ENCODE data around the gene TRAPPC12. TPM values are rescaled to one million over a fixed set of nuclear protein-coding genes. Genes with fewer than 3 reads are reported as not detected.
"Not testable (repeated sequence)": the region's sequence is repeated elsewhere in the genome, so short reads cannot be mapped to it uniquely, and the experiment has no call there.

TRAPPC12 gene
- total RNA-seq, 2 donors from 2014 or later: 66.5 to 80.4 TPM

DNA sequence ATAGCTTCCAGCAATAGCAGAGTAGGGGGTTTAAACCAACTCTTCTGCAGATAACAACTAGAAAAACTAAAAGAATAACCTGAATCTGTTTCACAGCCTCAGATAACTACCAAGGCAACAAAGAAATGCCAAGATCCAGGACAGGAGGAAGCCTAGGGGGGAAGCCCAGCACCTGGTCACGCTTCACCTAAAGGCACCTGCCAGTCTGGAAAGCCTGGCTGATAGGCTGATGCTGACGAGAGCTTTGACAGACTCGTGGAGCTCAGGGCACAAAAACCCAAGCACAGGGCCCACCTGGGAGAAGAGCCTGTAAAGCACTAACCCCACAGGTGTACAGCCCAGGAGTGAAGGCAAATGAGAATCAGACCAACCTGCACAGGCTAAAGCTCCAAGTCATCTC, 24.5 kb upstream of the TRAPPC12 start:
- no peaks in the 10 kb centered on the region for H3K9me3 ChIP-seq (ENCODE audit: control insufficient read depth, low read length, poor library complexity, severe bottlenecking)
- H3K4me3 Mint-ChIP-seq: no peak overlapping the region
- peaks cover 13% of the 10 kb centered on the region for H3K4me1 Mint-ChIP-seq
- no peak overlapping the region for H3K27ac Mint-ChIP-seq
- ATAC-seq: no peak
- H3K27me3 Mint-ChIP-seq: no peaks in the 10 kb centered on the region
- H3K36me3 Mint-ChIP-seq (ENCODE audit: low read depth): peaks cover 12% of the 10 kb centered on the region
- DNase-seq: no peak

DNA sequence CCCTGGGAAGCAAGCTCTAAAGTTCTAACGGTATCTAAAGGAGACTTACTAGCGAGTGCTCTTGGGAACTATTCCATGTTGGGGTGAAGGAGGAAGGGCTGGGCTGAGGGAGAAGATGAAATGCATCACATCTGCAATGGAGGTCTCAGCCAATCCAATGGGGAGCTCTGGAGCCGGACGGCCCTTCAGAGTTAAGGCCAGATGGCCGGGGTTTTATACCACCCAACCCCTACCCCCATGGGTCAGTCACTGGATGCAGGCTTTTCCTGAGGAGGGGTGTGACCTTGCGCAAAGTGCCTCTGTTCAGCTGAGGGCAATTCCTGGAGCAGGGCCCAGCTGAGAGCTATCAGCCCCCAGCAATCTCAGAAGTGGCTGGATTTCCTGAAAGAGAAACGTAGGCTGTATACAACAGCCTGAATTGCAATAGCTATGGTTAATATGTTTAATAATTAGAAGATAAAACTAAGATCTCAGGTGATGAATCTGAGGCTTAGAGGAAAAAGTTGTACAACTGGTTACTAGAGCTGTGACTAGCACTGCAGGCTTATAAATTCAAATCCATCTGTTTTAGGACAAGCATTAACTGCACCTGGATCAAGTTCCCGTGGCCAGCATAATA, 23.4 kb upstream of the TRAPPC12 start:
- peaks cover 16% of the 10 kb centered on the region for H3K4me1 Mint-ChIP-seq
- no peak overlapping the region for H3K4me3 Mint-ChIP-seq
- peaks cover 9% of the 10 kb centered on the region for H3K36me3 Mint-ChIP-seq (ENCODE audit: low read depth)
- ATAC-seq (no peak), DNase-seq (no peak)
- no peak overlapping the region for H3K27ac Mint-ChIP-seq
- H3K9me3 ChIP-seq (ENCODE audit: control insufficient read depth, low read length, poor library complexity, severe bottlenecking): no peaks in the 10 kb centered on the region
- no peaks in the 10 kb centered on the region for H3K27me3 Mint-ChIP-seq

DNA sequence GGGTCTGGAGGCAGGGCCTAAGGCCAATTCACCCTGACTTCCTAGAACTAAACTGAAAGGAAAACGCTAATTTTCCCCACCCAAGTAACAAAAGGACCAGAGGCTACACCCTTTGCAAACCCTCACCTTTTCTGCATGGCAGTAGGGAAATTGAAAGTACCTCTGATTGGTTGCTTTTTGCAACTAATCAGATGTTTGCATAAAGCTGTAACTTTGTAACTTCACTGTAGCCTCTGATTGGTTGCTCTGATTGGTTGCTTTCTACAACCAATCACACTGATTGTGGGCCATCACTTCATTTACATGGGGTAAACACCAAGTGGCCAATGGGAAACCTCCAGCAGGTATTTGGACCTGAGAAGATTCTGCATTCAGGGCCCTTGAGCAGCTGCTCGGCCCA, 22.7 kb upstream of the TRAPPC12 start:
- ATAC-seq (no peak), DNase-seq (no peak)
- Mint-ChIP-seq H3K27ac (no peak overlapping the region), H3K4me1 (peaks cover 20% of the 10 kb centered on the region), H3K27me3 (no peaks in the 10 kb centered on the region), H3K36me3 (ENCODE audit: low read depth) (peaks cover 9% of the 10 kb centered on the region), H3K4me3 (no peak overlapping the region)
- H3K9me3 ChIP-seq (ENCODE audit: control insufficient read depth, low read length, poor library complexity, severe bottlenecking): no peaks in the 10 kb centered on the region

DNA sequence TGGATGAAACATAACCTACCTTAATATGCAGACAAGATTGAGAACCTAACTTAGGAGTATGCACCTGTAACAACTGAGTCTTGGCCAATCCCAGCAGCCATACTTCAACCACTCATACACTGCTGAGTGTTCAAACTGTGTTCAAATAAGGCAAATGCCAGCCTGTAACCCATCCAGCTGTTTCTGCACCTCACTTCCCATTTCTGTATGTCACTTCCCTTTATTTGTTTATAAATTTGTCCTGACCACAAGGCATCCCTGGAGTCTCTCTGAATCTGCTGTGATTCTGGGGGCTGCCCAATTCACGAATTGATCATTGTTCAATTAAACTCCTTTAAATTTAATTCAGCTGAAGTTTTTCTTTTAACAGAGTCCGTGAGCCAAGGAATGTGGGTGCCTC, 22.0 kb upstream of the TRAPPC12 start:
- H3K27me3 Mint-ChIP-seq; DNase-seq; H3K36me3 Mint-ChIP-seq (ENCODE audit: low read depth); H3K27ac Mint-ChIP-seq; H3K4me3 Mint-ChIP-seq; ATAC-seq; H3K9me3 ChIP-seq (ENCODE audit: control insufficient read depth, low read length, poor library complexity, severe bottlenecking): not testable (repeated sequence)
- H3K4me1 Mint-ChIP-seq: peaks cover 23% of the 10 kb centered on the region

DNA sequence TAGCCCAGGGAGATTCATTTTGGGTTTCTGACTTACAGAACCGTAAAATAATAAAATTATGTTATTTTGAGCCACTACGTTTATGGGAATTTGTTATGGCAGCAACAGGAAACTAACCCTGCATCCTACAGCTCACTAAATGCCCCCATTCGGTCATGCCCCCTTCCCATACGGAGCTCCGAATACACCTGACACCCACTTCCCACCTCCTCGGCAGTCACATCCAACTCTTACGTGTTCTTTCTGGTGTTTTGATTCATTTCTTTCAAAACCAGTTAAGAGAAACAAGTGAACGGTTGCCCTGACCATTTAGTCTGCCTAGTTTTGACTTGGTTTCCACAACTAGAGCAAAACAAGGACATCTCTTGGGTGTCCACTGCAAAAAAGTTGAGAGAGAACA, 21.6 kb upstream of the TRAPPC12 start:
- no peaks in the 10 kb centered on the region for H3K9me3 ChIP-seq (ENCODE audit: control insufficient read depth, low read length, poor library complexity, severe bottlenecking)
- DNase-seq (no peak), ATAC-seq (no peak)
- Mint-ChIP-seq H3K36me3 (ENCODE audit: low read depth) (peaks cover 5% of the 10 kb centered on the region), H3K27ac (no peak overlapping the region), H3K4me1 (peaks cover 23% of the 10 kb centered on the region), H3K27me3 (no peaks in the 10 kb centered on the region), H3K4me3 (no peak overlapping the region)

DNA sequence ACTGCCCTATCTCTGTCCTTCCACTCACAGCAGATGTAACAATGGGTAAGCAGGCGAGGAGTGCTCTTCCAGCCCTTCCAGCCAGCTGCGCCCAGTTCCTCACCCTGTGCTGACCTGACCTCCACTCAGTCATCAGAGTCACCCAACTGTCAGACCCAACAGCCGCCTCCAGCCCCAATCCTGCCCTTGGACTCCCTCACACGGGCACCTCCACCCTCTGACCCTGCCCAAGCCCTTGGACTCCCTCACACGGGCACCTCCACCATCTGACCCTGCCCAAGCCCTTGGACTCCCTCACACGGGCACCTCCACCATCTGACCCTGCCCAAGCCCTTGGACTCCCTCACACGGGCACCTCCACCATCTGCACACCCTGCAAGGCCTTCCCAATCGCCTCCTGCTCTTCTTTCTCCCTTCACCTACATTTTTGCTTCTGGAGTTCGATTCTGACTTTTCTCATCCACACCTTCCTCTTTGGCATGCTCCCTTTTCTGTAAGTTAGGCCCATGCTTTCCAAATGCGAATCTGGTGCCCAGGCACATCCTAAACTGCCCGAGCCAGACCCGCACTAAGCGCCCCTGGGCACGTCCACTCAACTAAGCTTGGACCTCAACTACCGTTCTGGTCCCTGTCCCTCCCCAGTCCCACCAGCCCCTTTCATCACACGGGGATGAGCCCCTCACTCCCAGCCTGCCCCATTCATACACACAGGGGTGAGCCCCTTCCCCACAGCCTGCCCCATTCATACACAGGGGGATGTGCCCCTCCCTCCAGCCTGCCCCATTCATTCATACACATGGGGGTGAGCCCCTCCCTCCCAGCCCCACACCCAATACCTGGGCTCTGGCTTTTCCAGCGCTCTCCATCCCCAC, 17.7 kb upstream of the TRAPPC12 start:
- H3K9me3 ChIP-seq (ENCODE audit: control insufficient read depth, low read length, poor library complexity, severe bottlenecking): no peaks in the 10 kb centered on the region
- H3K27me3 Mint-ChIP-seq: no peaks in the 10 kb centered on the region
- H3K36me3 Mint-ChIP-seq (ENCODE audit: low read depth): peaks cover 2% of the 10 kb centered on the region
- no peak overlapping the region for H3K4me3 Mint-ChIP-seq
- no peak overlapping the region for H3K27ac Mint-ChIP-seq
- H3K4me1 Mint-ChIP-seq: peaks cover 32% of the 10 kb centered on the region
- ATAC-seq (no peak), DNase-seq (no peak)

DNA sequence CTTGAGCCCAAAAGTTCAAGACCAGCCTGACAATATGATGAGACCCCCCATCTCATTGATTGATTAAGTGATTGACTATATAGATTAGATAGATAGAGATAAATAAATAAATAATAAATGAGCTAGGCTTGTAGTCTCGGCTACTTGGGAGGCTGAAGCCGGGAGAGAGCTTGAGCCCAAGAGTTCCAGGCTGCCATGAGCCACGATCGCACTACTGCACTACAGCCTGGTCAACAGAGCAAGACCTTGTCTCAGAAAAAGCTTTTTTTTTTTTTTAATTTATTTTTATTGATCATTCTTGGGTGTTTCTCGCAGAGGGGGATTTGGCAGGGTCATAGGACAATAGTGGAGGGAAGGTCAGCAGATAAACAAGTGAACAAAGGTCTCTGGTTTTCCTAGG, 14.3 kb upstream of the TRAPPC12 start:
- ATAC-seq (no peak), DNase-seq (no peak)
- no peak overlapping the region for H3K4me3 Mint-ChIP-seq
- H3K9me3 ChIP-seq (ENCODE audit: control insufficient read depth, low read length, poor library complexity, severe bottlenecking): no peaks in the 10 kb centered on the region
- peaks cover 5% of the 10 kb centered on the region for H3K36me3 Mint-ChIP-seq (ENCODE audit: low read depth)
- H3K4me1 Mint-ChIP-seq: peaks cover 28% of the 10 kb centered on the region
- H3K27ac Mint-ChIP-seq: no peak overlapping the region
- no peaks in the 10 kb centered on the region for H3K27me3 Mint-ChIP-seq

DNA sequence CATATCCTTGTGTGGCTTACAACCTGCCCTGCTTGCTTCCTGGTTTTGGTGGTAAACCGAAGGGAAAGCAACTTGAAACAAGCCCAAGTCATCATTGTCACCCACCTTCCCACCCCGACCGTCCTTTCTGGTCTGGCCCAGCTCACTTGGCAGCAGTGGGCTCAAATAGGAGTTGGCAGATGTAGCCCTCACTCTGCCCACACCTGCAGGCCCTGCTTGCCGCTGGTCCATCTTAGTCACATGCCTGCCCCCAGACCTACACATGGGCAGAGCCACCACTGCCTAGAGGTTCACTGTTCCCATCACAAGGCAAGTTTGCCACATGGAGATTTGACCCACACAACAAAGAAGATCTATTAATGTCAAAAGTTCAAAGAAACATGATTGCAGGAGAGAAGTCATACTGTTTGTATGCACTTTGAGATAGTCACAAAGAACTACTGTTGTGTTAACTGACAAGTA, 11.2 kb upstream of the TRAPPC12 start:
- H3K9me3 ChIP-seq (ENCODE audit: control insufficient read depth, low read length, poor library complexity, severe bottlenecking): no peaks in the 10 kb centered on the region
- no peak for DNase-seq
- Mint-ChIP-seq H3K4me1 (peaks cover 15% of the 10 kb centered on the region), H3K27ac (no peak overlapping the region), H3K36me3 (ENCODE audit: low read depth) (peaks cover 2% of the 10 kb centered on the region), H3K4me3 (no peak overlapping the region), H3K27me3 (no peaks in the 10 kb centered on the region)
- no peak for ATAC-seq

DNA sequence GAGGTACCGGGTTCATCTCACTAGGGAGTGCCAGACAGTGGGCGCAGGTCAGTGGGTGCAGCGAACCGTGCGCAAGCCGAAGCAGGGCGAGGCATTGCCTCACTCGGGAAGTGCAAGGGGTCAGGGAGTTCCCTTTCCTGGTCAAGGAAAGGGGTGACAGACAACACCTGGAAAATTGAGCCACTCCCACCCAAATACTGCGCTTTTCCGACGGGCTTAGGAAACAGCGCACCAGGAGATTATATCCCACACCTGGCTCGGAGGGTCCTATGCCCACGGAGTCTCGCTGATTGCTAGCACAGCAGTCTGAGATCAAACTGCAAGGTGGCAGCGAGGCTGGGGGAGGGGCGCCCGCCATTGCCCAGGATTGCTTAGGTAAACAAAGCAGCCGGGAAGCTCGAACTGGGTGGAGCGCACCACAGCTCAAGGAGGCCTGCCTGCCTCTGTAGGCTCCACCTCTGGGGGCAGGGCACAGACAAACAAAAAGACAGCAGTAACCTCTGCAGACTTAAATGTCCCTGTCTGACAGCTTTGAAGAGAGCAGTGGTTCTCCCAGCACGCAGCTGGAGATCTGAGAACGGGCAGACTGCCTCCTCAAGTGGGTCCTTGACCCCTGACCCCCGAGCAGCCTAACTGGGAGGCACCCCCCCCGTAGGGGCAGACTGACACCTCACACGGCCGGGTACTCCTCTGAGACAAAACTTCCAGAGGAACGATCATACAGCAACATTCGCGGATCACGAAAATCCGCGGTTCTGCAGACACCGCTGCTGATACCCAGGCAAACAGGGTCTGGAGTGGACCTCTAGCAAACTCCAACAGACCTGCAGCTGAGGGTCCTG, 9.9 kb upstream of the TRAPPC12 start:
- H3K27ac Mint-ChIP-seq; DNase-seq; H3K36me3 Mint-ChIP-seq (ENCODE audit: low read depth); ATAC-seq; H3K27me3 Mint-ChIP-seq; H3K9me3 ChIP-seq (ENCODE audit: control insufficient read depth, low read length, poor library complexity, severe bottlenecking); H3K4me3 Mint-ChIP-seq: not testable (repeated sequence)
- peaks cover 13% of the 10 kb centered on the region for H3K4me1 Mint-ChIP-seq

DNA sequence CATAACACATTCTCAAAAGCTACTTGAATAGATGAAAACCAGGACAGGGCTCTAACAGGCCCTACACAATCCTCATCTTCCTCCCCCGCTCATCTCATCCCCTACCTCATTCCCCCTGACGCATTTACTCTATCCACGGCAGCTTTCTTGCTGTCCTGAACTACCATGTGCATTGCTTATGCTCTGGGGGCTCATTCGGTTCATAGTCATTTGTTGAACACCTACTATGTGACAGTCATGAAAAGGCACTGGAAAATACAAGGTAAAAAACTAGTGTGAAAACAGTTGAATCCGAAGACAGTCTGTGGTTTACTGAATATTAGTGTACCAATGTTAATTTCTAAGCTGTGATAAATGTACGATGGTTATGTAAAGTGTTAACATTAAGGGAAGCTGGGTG, 2.7 kb upstream of the TRAPPC12 start:
- peaks cover 3% of the 10 kb centered on the region for H3K36me3 Mint-ChIP-seq (ENCODE audit: low read depth)
- H3K4me3 Mint-ChIP-seq: peak overlapping the region; percentile 97
- DNase-seq (no peak), ATAC-seq (no peak)
- peak overlapping the region; percentile 95 for H3K27ac Mint-ChIP-seq
- H3K4me1 Mint-ChIP-seq: peaks cover 32% of the 10 kb centered on the region
- H3K9me3 ChIP-seq (ENCODE audit: control insufficient read depth, low read length, poor library complexity, severe bottlenecking): no peaks in the 10 kb centered on the region
- H3K27me3 Mint-ChIP-seq: no peaks in the 10 kb centered on the region

DNA sequence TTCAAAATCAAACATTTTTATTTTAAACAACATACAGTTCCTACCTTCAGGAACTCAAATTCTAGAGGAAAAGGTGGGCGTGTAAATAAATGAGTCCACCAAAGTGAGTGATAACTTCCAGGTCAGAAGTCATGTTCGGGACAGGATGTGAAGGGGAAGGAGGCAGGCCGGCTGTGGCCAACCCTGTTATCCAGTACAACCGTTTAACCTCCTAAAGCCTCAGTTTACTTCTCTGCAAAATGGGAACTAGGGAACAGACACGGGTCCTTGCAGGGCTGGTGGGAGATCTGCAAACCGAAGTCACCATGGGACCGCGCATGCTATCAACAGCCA, 2.2 kb upstream of the TRAPPC12 start:
- Mint-ChIP-seq H3K36me3 (ENCODE audit: low read depth) (peaks cover 3% of the 10 kb centered on the region), H3K4me3 (peak overlapping the region; percentile 97), H3K27me3 (no peaks in the 10 kb centered on the region), H3K4me1 (peaks cover 32% of the 10 kb centered on the region), H3K27ac (peak overlapping the region; percentile 95)
- DNase-seq (no peak), ATAC-seq (peak; percentile 20)
- no peaks in the 10 kb centered on the region for H3K9me3 ChIP-seq (ENCODE audit: control insufficient read depth, low read length, poor library complexity, severe bottlenecking)

DNA sequence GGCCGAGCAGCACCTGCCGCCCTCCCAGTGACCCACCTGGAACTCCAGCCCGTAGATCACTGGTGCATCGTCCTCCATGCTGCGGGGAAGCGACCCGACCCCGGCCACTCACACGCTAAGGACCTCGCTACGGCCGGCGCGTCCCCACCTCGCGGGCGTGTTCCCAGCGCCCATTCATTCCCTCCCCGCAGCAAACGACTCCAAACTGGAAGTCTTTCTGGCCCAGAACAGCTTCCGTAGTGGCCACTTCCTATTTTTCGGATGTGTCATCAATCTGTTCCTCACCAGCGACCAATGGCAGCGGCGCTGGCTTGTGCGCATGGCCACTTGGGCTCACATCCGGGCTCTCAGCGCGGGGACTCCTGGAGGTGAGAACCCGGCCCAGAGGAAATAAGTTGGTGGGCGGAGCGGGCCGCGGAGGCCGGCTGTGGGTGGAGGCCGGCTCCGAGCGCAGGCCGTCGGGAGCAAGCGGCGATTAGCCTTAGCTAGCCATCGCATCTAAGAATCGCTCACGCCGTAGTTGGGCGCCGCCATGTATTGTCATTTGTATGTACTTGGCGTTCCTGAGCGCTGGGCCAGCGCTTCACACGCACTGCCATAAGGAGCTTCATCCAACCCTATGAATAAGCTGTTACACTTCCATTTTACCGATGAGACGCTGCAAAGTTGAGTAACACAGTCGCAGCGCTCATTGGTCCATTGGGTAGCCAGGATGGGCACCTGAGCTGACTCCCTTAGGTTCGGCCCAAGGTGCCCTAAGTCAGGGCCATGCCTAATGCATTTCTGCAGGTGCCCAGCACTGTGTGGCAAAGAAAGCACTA, 1.7 kb upstream of the TRAPPC12 start, which contains the start of gene EIPR1:
Gene EIPR1, minus strand, starts transcription at position 207 of the 821 bp plus-strand sequence. Its CDS starts 129 bp downstream, at position 78.
- peaks cover 3% of the 10 kb centered on the region for H3K36me3 Mint-ChIP-seq (ENCODE audit: low read depth)
- peak within 1 kb of the TSS; percentile 97 for H3K4me3 Mint-ChIP-seq

More for the DNA sequence above, 1.7 kb upstream of the TRAPPC12 start, which contains the start of gene EIPR1:
- Mint-ChIP-seq H3K4me1 (peaks cover 32% of the 10 kb centered on the region), H3K27ac (peak within 1 kb of the TSS; percentile 95), H3K27me3 (no peaks in the 10 kb centered on the region)
- ATAC-seq (peak; percentile 82), DNase-seq (peak; percentile 87 to 93 (median 92))
- no peaks in the 10 kb centered on the region for H3K9me3 ChIP-seq (ENCODE audit: control insufficient read depth, low read length, poor library complexity, severe bottlenecking)
